HepG2 (cell line): ENCODE data around the gene TAF6L. TPM values are rescaled to one million over a fixed set of nuclear protein-coding genes. Genes with fewer than 3 reads are reported as not detected.
A peak's percentile ranks its signal among the peaks of the same experiment; 100 is the strongest.

Experiments
- BATF2 ChIP-seq: sonication (generic); formaldehyde crosslinking; IDR thresholded peaks from 2 replicates; pipeline ENCODE4 v1.8.0; 2022; ENCODE audit warnings: mild to moderate bottlenecking, missing genetic modification reagents, moderate library complexity
- CHD2 ChIP-seq: IDR thresholded peaks from 2 replicates; pipeline ENCODE4 v1.6.1; 2011; ENCODE audit warnings: low read depth, low read length, improper control_type of control experiment
- DMAP1 ChIP-seq: IDR thresholded peaks from 2 replicates; pipeline ENCODE4 v1.6.1; 2016
- ELK4 ChIP-seq: sonication (generic); formaldehyde crosslinking; IDR thresholded peaks from 2 replicates; pipeline ENCODE4 v1.9.0; 2021; ENCODE audit warnings: missing genetic modification reagents, borderline replicate concordance
- ETV5 ChIP-seq: IDR thresholded peaks from 2 replicates; pipeline ENCODE4 v1.6.1; 2018; ENCODE audit warnings: missing biosample characterization, missing genetic modification reagents, inconsistent platforms, borderline replicate concordance
- HNF1B ChIP-seq: sonication (generic); formaldehyde crosslinking; IDR thresholded peaks from 2 replicates; pipeline ENCODE4 v1.5.1; 2020; ENCODE audit warnings: mild to moderate bottlenecking, moderate library complexity, missing genetic modification reagents
- HOXD1 ChIP-seq: sonication (generic); formaldehyde crosslinking; IDR thresholded peaks from 2 replicates; pipeline ENCODE4 v1.5.0; 2020; ENCODE audit warnings: missing genetic modification reagents
- NFIB ChIP-seq: sonication (generic); formaldehyde crosslinking; IDR thresholded peaks from 2 replicates; pipeline ENCODE4 v1.9.0; 2021; ENCODE audit warnings: missing genetic modification reagents, mild to moderate bottlenecking, borderline replicate concordance
- PCBP2 ChIP-seq: fragments of 200-400 bp; formaldehyde crosslinking; optimal IDR thresholded peaks from 2 replicates; pipeline ENCODE3; 2018; ENCODE audit warnings: low read length, low read depth; ENCODE audit not compliant: poor library complexity, severe bottlenecking
- SNAPC5 ChIP-seq: sonication (generic); formaldehyde crosslinking; IDR thresholded peaks from 2 replicates; pipeline ENCODE4 v1.8.1; 2023; ENCODE audit warnings: mild to moderate bottlenecking, missing genetic modification reagents, borderline replicate concordance
- STAT6 ChIP-seq: sonication (generic); formaldehyde crosslinking; IDR thresholded peaks from 2 replicates; pipeline ENCODE4 v1.4.0; 2020; ENCODE audit warnings: missing genetic modification reagents, mild to moderate bottlenecking, borderline replicate concordance
- THAP8 ChIP-seq: sonication (generic); formaldehyde crosslinking; IDR thresholded peaks from 2 replicates; pipeline ENCODE4 v1.5.1; 2020; ENCODE audit warnings: missing genetic modification reagents, mild to moderate bottlenecking, borderline replicate concordance
- WIZ ChIP-seq: sonication (generic); formaldehyde crosslinking; IDR thresholded peaks from 2 replicates; pipeline ENCODE4 v1.5.1; 2020; ENCODE audit warnings: mild to moderate bottlenecking, missing genetic modification reagents
- XRCC5 ChIP-seq: fragments of 200-400 bp; formaldehyde crosslinking; optimal IDR thresholded peaks from 2 replicates; pipeline ENCODE3; 2017; ENCODE audit warnings: mild to moderate bottlenecking, low read length
- ZMYM3 ChIP-seq: sonication (generic); formaldehyde crosslinking; IDR thresholded peaks from 2 replicates; pipeline ENCODE4 v1.5.1; 2020; ENCODE audit warnings: mild to moderate bottlenecking, missing genetic modification reagents
- ZNF24 ChIP-seq: fragments of 450-650 bp; IDR thresholded peaks from 2 replicates; pipeline ENCODE4 v1.6.1; 2017; ENCODE audit warnings: antibody characterized with exemption, mild to moderate bottlenecking
- ZNF264 ChIP-seq: sonication (generic); formaldehyde crosslinking; IDR thresholded peaks from 2 replicates; pipeline ENCODE4 v1.4.0; 2020; ENCODE audit warnings: missing genetic modification reagents
- ZNF446 ChIP-seq: sonication (generic); formaldehyde crosslinking; IDR thresholded peaks from 2 replicates; pipeline ENCODE4 v1.5.0; 2020; ENCODE audit warnings: mild to moderate bottlenecking, missing genetic modification reagents
- ZNF543 ChIP-seq: sonication (generic); formaldehyde crosslinking; IDR thresholded peaks from 2 replicates; pipeline ENCODE4 v1.4.0; 2020; ENCODE audit warnings: mild to moderate bottlenecking, missing genetic modification reagents
- ZNF839 ChIP-seq: sonication (generic); formaldehyde crosslinking; IDR thresholded peaks from 2 replicates; pipeline ENCODE4 v1.4.0; 2020; ENCODE audit warnings: missing genetic modification reagents, mild to moderate bottlenecking, borderline replicate concordance
- polyA plus RNA-seq, 8 experiments: library from polyadenylated mRNA; depleted of rRNA in 3 of 8; stranded (reverse) in 7 of 8; unstranded in 1 of 8; fragments of >200 nt; fragmentation: Illumina TruSeq in 4 of 8; extraction: Trizol in 4 of 8; gene quantifications; 2 replicates each; pipeline versions ENCODE4 v1.2.1 to v1.2.3, GENCODE V29; 2011 to 2016; ENCODE audit warnings: low read depth in 4 of 8, missing spikeins in 1 of 8, mixed read lengths in 1 of 8; ENCODE audit not compliant: insufficient read depth in 1 of 8
- total RNA-seq, 5 experiments: library from RNA; depleted of rRNA; stranded (reverse); fragments of >200 nt; fragmentation: Illumina TruSeq; extraction: Trizol; gene quantifications; 2 replicates each; pipeline ENCODE4 v1.2.3, GENCODE V29; 2016; ENCODE audit warnings: low read depth in 1 of 5

The TAF6L gene
- total and polyA plus RNA-seq, 2 of the 13 experiments (the other 11 are each of a cell fraction or from before 2014, with no cell fraction given) = 12.6 to 19.4 TPM

- TF ChIP-seq STAT6 (no peak; the same call in 1 of the 2 replicates), THAP8 (CRISPR knock-in tag) (no peak), ZNF543 (no peak), PCBP2 (no peak), BATF2 (CRISPR knock-in tag) (no peak), HNF1B (CRISPR knock-in tag) (peak; percentile 49), NFIB (CRISPR knock-in tag) (no peak), ZNF839 (CRISPR knock-in tag) (no peak), XRCC5 (peak; percentile 64), ETV5 (CRISPR knock-in tag) (peak; percentile 11; the same call in 1 of the 2 replicates), ZNF24 (no peak), SNAPC5 (no peak), ELK4 (CRISPR knock-in tag) (no peak), DMAP1 (CRISPR knock-in tag) (peak; percentile 82), ZMYM3 (CRISPR knock-in tag) (peak; percentile 74; the same call in 1 of the 2 replicates), ZNF446 (no peak), WIZ (CRISPR knock-in tag) (no peak), ZNF264 (CRISPR knock-in tag) (no peak), CHD2 (peak; percentile 66; the same call in 1 of the 2 replicates), HOXD1 (CRISPR knock-in tag) (no peak)
These were observed 17.2 kb upstream of the TAF6L start, which contains the start of gene ZBTB3 (continued) for GRCh38 chr11:62753736-62754603.
